GM12878 (cell line): ENCODE data around the gene ACADM. TPM values are rescaled to one million over a fixed set of nuclear protein-coding genes. Genes with fewer than 3 reads are reported as not detected.

Source experiments
- ATAC-seq: fragments of 200-7000 bp; cut with Tn5 transposase; 3 replicates; pipeline ENCODE4 v1.9.1; 2020; ENCODE audit warnings: mild to moderate bottlenecking, moderate library complexity
- BruUV-seq: library from RNA; stranded (reverse); fragments of 400-500 nt; replicated peaks from 2 replicates; lab custom pipeline; 2021; lab: Mats Ljungman, UMichigan
- CTCF ChIA-PET: fragments of 300-600 bp; sonication (Branson Sonifier 250); formaldehyde crosslinking; extraction: SDS; loops from one replicate; lab custom pipeline; 2021; ENCODE audit warnings: inconsistent platforms; lab: Yijun Ruan, JAX
- POLR2A ChIA-PET: fragments of 350-600 bp; formaldehyde crosslinking; extraction: SDS; loops from one replicate; lab custom pipeline; 2021; ENCODE audit warnings: inconsistent platforms; lab: Charles Lee
- RAD21 ChIA-PET: fragments of 300-600 bp; sonication (Branson Sonifier 250); formaldehyde crosslinking; loops from one replicate; lab custom pipeline; 2023; ENCODE audit warnings: antibody characterized with exemption; ENCODE audit not compliant: unreplicated experiment; lab: Charles Lee
- SMC1A ChIA-PET: fragments of 300-600 bp; sonication (Branson Sonifier 250); formaldehyde crosslinking; loops from one replicate; lab custom pipeline; 2023; ENCODE audit not compliant: unreplicated experiment, uncharacterized antibody; lab: Charles Lee
- DNase-seq: peaks from one replicate; pipeline ENCODE4 v3.0.0-alpha.2; 2011; ENCODE audit warnings: low read depth, low spot score
- FAIRE-seq: peaks from 3 replicates; lab custom pipeline; 2011; peaks lifted over from hg19 to GRCh38; lab: Jason Lieb, UNC
- H2AFZ ChIP-seq: 2 replicates; pipeline ENCODE4 v1.6.0; 2011; ENCODE audit warnings: low read depth, low read length, control low read depth; ENCODE audit not compliant: control insufficient read depth
- H3K27ac ChIP-seq: 2 replicates; pipeline ENCODE4 v1.5.1; 2011; ENCODE audit warnings: control low read depth; ENCODE audit not compliant: control insufficient read depth, insufficient read depth
- H3K27me3 ChIP-seq, 2 experiments: replicated peaks in 1 of 2; 2 replicates each; pipeline versions ENCODE4 v1.6.0 to v1.6.1; 2011; ENCODE audit warnings: low read length in 1 of 2; ENCODE audit not compliant: control insufficient read depth in 2 of 2, insufficient read depth in 2 of 2
- H3K36me3 ChIP-seq, 2 experiments: 2 replicates each; pipeline ENCODE4 v1.5.1; 2011; ENCODE audit warnings: low read length in 1 of 2; ENCODE audit not compliant: control insufficient read depth in 2 of 2, insufficient read depth in 2 of 2
- H3K4me1 ChIP-seq: 2 replicates; pipeline ENCODE4 v1.6.1; 2011; ENCODE audit warnings: mild to moderate bottlenecking, low read length, moderate library complexity, mixed read lengths; ENCODE audit not compliant: control insufficient read depth, insufficient read depth
- H3K4me2 ChIP-seq: 2 replicates; pipeline ENCODE4 v1.6.0; 2011; ENCODE audit warnings: control low read depth; ENCODE audit not compliant: control insufficient read depth, insufficient read depth
- H3K4me3 ChIP-seq: fragments of 200-600 bp; sonication (generic); 2 replicates; pipeline ENCODE4 v1.5.1; 2016
- H3K79me2 ChIP-seq: 2 replicates; pipeline ENCODE4 v1.6.0; 2011; ENCODE audit warnings: low read length; ENCODE audit not compliant: control insufficient read depth, insufficient read depth
- H3K9ac ChIP-seq: 2 replicates; pipeline ENCODE4 v1.8.0; 2011; ENCODE audit warnings: low read length, control low read depth, mixed read lengths; ENCODE audit not compliant: control insufficient read depth, insufficient read depth
- H3K9me3 ChIP-seq: replicated peaks from 3 replicates; pipeline ENCODE4 v1.5.1; 2011; ENCODE audit warnings: mild to moderate bottlenecking, low read length; ENCODE audit not compliant: control insufficient read depth, insufficient read depth
- H4K20me1 ChIP-seq: 2 replicates; pipeline ENCODE4 v1.6.0; 2011; ENCODE audit not compliant: control insufficient read depth, insufficient read depth
- BCL3 ChIP-seq: IDR thresholded peaks from 2 replicates; pipeline ENCODE4 v1.6.1; 2011; ENCODE audit warnings: borderline replicate concordance, low read depth, mild to moderate bottlenecking, moderate library complexity, low read length; ENCODE audit not compliant: insufficient read depth, poor library complexity, severe bottlenecking
- BRCA1 ChIP-seq: IDR thresholded peaks from 2 replicates; pipeline ENCODE4 v1.6.1; 2011; ENCODE audit warnings: low read depth, low read length, improper control_type of control experiment
- CHD1 ChIP-seq: IDR thresholded peaks from 2 replicates; pipeline ENCODE4 v1.6.1; 2012; ENCODE audit warnings: low read depth, low read length, improper control_type of control experiment
- CUX1 ChIP-seq: IDR thresholded peaks from 2 replicates; pipeline ENCODE4 v1.6.1; 2012; ENCODE audit warnings: improper control_type of control experiment, low read depth, low read length; ENCODE audit not compliant: insufficient replicate concordance
- DPF2 ChIP-seq: fragments of 450-650 bp; IDR thresholded peaks from 2 replicates; pipeline ENCODE4 v1.6.1; 2017; ENCODE audit warnings: mild to moderate bottlenecking
- HCFC1 ChIP-seq: fragments of 150-350 bp; IDR thresholded peaks from 2 replicates; pipeline ENCODE4 v1.6.1; 2014; ENCODE audit warnings: low read length
- MXI1 ChIP-seq: fragments of 150-350 bp; IDR thresholded peaks from 2 replicates; pipeline ENCODE4 v1.6.1; 2011; ENCODE audit warnings: low read depth, mild to moderate bottlenecking, inconsistent platforms, low read length, improper control_type of control experiment
- NR2F1 ChIP-seq: fragments of 450-650 bp; conservative IDR thresholded peaks from 2 replicates; pipeline ENCODE4 v1.6.1; 2017; ENCODE audit warnings: mild to moderate bottlenecking
- PKNOX1 ChIP-seq: fragments of 450-650 bp; IDR thresholded peaks from 2 replicates; pipeline ENCODE4 v1.6.1; 2016; ENCODE audit warnings: mild to moderate bottlenecking
- POU2F2 ChIP-seq: IDR thresholded peaks from 3 replicates; pipeline ENCODE4 v1.6.1; 2011; ENCODE audit warnings: low read depth, mild to moderate bottlenecking, low read length, borderline replicate concordance
- RCOR1 ChIP-seq: conservative IDR thresholded peaks from 2 replicates; pipeline ENCODE4 v1.6.1; 2012; ENCODE audit warnings: low read depth, low read length, improper control_type of control experiment
- SKIL ChIP-seq: fragments of 450-650 bp; IDR thresholded peaks from 2 replicates; pipeline ENCODE4 v1.6.1; 2017; ENCODE audit warnings: mild to moderate bottlenecking, low read depth, inconsistent platforms; ENCODE audit not compliant: poor library complexity, severe bottlenecking
- ZBED1 ChIP-seq: IDR thresholded peaks from 2 replicates; pipeline ENCODE4 v1.6.1; 2016; ENCODE audit warnings: borderline replicate concordance
- ZNF622 ChIP-seq: fragments of 450-650 bp; IDR thresholded peaks from 2 replicates; pipeline ENCODE4 v1.6.1; 2017; ENCODE audit warnings: mild to moderate bottlenecking, inconsistent platforms
- ZZZ3 ChIP-seq: IDR thresholded peaks from 2 replicates; pipeline ENCODE4 v1.6.1; 2011; ENCODE audit warnings: low read depth; ENCODE audit not compliant: control insufficient read depth, insufficient read length
- WGBS: methylation state at CpG from one replicate; pipeline ENCODE4 v1.1.6; 2016; ENCODE audit warnings: low lambda C conversion rate; ENCODE audit not compliant: insufficient replicate concordance, insufficient coverage; ENCODE audit errors: missing lambda C conversion rate; 5-methylcytosine and 5-hydroxymethylcytosine counted together
- in situ Hi-C: fragments of 300-500 bp; cut with MboI; formaldehyde crosslinking; loops from 9 replicates; pipeline ENCODE4 v1.14.3; 2018; ENCODE audit warnings: mixed read lengths
- intact Hi-C: fragments of 100-400 bp; cut with micrococcal nuclease; formaldehyde crosslinking; loops from one replicate; pipeline ENCODE4 v1.14.2; 2022; ENCODE audit not compliant: unreplicated experiment
- polyA plus RNA-seq, 11 experiments: library from polyadenylated mRNA; depleted of rRNA in 4 of 11; unstranded in 6 of 11; stranded (reverse) in 5 of 11; fragments of >200 nt; fragmentation: Nextera tagmentation in 4 of 11; fragmentation: Illumina TruSeq in 1 of 11; extraction: Ambion mirVana in 4 of 11; extraction: Trizol in 1 of 11; gene quantifications; 1 replicate in 1 of 11; 2 replicates in 10 of 11; pipeline versions ENCODE4 v1.2.1 to v1.2.3, GENCODE V29; 2011 to 2016; ENCODE audit warnings: inconsistent platforms in 2 of 11, missing spikeins in 2 of 11, low read depth in 1 of 11
- total RNA-seq, 4 experiments: library from RNA; depleted of rRNA in 3 of 4; stranded (reverse); fragments of >200 nt in 3 of 4; fragmentation: Illumina TruSeq in 1 of 4; extraction: Trizol in 1 of 4; gene quantifications; 2 replicates each; pipeline versions ENCODE4 v1.2.1 to v1.2.3, GENCODE V29; 2013 to 2021

ACADM gene
- total and polyA plus RNA-seq, 10 of the 15 experiments (the other 5 are each of a cell fraction or from before 2014, with no cell fraction given) = 119 to 245 (median 204) TPM

GRCh38 chr1:75812065-75812464 is 87.6 kb downstream of the ACADM start:
- TF ChIP-seq DPF2 (no peak), RCOR1 (no peak), MXI1 (no peak), SKIL (no peak), CHD1 (no peak), POU2F2 (no peak), ZNF622 (no peak), ZZZ3 (no peak), NR2F1 (no peak), PKNOX1 (no peak), HCFC1 (no peak), ZBED1 (no peak), CUX1 (no peak), BCL3 (no peak), BRCA1 (no peak)
- no peak overlapping the region for H3K4me2 ChIP-seq
- intact Hi-C loops = loop anchor here (5.0 kb wide), 1 partner anchor 140 kb away; no protein-coding TSS in a partner anchor
- no TSS peak for BruUV-seq
- H3K36me3 ChIP-seq = no peaks in the 10 kb centered on the region
- no peak for ATAC-seq
- no peak overlapping the region for H3K27ac ChIP-seq
- in situ Hi-C loops = no loop called here
- no peak overlapping the region for H3K9ac ChIP-seq
- no peak overlapping the region for H3K4me3 ChIP-seq
- CTCF ChIA-PET = no interaction called here
- DNase-seq = no peak
- no peak overlapping the region for H2AFZ ChIP-seq
- no peaks in the 10 kb centered on the region for H3K27me3 ChIP-seq
- no peaks in the 10 kb centered on the region for H3K4me1 ChIP-seq
- RAD21 ChIA-PET = no interaction called here
- H4K20me1 ChIP-seq = no peaks in the 10 kb centered on the region
- no peak for FAIRE-seq
- POLR2A ChIA-PET = no interaction called here
- H3K79me2 ChIP-seq = no peaks in the 10 kb centered on the region
- no peaks in the 10 kb centered on the region for H3K9me3 ChIP-seq
- 71% methylated on average over 3 of the region's 3 CpGs for WGBS
- SMC1A ChIA-PET = no interaction called here
